GM12801 (cell line): ENCODE measurements around the gene PIAS1.

ENCODE experiments used
- CTCF ChIP-seq: IDR thresholded peaks from one replicate; pipeline ENCODE4 v1.5.1; 2011; ENCODE audit warnings: control low read depth; ENCODE audit not compliant: insufficient read length; ENCODE audit errors: extremely low read depth

Gene PIAS1

DNA sequence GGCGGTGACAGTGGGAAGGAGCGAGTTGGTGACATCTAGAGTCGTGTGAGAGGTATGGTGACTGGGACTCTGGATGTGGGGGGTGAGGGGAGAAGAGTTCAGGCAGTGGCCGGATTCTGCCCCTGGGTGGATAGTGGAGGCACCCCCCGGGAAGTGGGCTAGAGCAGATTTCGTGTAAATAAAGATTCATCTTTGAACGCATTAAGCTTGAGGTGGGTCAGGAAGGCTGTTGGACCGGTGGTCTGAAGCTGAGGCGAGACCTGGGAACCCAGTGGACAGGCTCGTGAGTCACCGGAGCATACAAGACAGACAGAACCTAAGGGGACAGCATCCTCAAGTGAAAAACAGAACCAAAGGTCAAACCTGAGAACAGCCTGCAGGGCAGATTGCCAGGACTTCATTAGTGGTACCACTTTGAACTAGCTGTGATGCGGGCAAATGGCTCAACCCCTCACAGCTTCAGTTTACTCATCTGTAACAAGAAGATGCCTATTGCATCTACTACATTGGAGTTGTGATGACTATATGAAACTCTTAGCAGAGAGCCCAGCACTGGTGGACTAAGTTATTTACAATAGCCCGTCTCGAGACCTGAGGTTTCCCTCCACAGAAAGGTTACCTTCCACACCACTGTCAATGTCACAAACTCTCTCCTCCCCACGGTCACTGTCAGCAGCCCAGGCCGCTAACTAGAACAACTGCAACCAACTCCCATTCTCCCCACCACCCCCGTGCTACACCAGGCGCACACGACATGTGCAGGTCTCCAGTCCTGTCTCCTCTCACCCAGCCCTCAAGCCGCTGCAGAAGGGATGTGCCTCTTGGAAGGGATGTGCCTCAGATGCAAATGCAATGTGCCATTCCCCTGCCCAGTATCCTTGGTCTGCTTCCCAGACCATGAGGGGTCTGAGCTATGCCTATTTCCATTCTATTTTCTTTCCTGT, 176.3 kb downstream of the PIAS1 start:
- TF ChIP-seq CTCF: no peak

GRCh38 chr15:68231102-68231818, 177.1 kb downstream of the PIAS1 start:
- no peak for TF ChIP-seq CTCF

DNA sequence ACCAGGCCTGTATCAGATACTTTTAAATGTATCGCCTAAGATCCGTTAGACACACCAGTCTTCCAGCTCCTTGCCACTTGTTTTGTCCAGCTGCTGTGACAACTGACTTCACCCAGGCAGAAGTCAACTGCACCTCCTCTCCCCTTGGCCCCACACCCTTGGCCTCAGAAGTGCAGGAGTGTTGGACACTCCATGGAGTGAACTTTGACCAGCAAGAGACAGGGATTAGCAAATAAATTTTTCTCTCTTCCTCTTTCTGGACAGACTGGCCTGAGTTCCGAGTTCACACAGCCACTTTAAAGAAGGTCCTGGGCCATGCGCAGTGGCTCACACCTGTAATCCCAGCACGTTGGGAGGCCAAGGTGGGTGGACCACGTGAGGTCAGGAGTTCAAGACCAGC, 178.3 kb downstream of the PIAS1 start:
- no peak for TF ChIP-seq CTCF

DNA sequence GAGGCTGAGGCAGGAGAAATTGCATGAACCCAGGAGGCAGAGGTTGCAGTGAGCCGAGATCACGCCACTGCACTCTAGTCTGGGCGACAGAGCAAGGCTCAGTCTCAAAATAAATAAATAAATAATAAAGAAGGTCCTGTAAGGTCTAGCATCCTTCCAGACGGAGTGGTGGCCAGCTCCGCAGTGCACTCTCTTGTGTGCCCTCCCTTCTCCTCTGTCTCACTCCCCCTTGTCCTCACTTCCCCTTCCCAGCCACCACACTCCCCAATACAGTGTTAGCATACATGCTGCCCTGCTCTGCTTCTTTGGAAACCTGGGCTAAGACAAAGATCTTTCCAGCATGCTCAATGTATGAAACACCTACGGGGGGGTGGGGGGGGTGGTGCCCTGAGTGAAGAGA, 178.8 kb downstream of the PIAS1 start:
- TF ChIP-seq CTCF: no peak

DNA sequence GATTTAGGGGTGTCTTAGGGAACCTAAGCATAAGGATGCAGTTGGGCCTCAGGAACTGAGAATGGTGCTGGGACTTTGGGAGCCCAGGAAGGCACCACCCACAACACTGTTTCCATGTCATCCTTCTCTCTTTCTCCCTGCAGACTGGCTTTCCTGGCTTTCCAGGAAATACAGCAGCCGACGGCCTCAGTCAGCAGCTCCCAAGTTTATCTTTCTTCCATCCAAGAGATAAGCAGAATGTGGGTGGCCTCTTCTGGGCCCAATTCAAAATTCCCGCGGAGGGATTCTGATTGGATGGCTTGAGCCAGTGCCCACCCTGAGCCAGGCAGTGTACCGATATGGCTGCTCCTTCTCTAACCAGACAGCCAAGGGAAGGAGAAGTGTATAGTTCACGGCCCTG, 179.9 kb downstream of the PIAS1 start:
- no peak for TF ChIP-seq CTCF

DNA sequence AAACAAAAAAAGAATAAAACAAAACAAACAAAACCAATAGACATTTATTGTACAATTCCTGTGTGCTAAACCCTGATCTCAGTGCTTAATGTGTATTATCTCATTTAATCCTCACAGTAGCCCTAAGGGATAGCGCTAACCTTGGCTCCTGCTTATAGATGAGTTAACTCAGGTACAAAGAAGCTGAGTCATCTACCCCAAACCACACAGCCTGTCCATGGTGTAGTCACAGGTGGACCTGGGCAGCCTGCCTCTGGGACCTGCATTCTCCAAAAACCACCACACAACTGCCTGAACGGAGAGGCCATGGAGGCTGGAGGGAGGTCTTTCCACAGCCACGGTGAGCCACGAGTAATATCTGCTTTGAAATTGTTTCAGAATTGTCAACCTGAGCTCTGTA, 180.9 kb downstream of the PIAS1 start:
- no peak for TF ChIP-seq CTCF

- no peak for TF ChIP-seq CTCF
Observed at GRCh38 chr15:68239025-68239424, 184.9 kb downstream of the PIAS1 start.
